T-helper 22 cell (primary cell): Measurements from ENCODE around the gene COPS2.

Source experiments
- DNase-seq: peaks from one replicate; pipeline ENCODE4 v3.0.0-alpha.2; 2020; ENCODE audit warnings: low read depth

COPS2 gene

DNA sequence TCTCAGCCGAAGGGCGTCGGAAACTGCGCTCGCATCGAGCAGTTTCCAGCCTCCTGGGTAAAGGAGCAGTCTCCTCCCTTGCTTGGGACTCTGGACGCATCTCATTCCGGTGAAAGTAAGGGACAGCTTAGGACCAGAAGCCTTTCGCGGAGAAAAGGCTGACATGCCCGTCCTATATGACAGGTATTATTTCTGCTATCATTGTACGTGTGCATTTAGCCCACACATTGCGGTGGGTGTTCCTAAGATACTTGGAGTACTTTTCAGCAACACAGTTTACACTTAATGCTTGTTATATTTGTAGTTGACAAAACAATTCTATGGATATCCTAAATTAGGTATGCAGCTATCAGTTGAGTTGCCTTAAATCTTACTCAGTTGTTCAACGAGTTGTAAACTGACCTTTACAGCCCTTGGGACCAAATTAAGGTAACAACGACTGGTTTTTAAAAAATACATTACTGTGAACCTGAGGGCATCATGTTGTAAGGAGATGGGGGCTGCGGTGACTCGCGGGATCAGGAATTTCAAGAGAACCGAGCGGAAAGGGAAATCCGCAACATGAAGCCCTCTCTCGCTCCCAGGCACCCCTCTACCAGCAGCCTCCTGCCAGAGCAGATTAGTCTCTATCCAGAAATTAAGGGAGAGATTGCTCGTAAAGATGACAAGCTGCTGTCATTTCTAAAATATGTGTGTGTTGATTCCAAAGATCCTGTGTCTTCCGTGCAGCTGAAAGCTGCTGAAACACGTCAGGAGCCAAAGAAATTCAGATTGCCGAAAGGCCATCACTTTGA lies 632 bp upstream of the COPS2 start:
- DNase-seq, result no peak

DNA sequence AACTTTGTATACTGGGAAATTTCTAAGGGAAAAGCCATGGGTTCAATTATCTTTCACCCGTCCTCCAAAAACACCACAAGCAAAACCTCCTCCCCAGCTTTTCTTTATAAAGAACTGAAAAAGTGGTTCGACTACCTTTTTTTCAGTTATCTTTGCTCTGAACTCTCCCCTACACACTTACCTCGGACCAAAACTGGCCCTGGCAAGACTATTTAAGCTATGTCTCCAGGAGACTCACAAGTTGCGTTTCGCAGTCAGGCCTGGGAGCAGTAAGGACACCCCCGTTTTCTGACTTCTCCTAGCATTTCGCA lies 645 bp downstream of the COPS2 start:
- no peak for DNase-seq

DNA sequence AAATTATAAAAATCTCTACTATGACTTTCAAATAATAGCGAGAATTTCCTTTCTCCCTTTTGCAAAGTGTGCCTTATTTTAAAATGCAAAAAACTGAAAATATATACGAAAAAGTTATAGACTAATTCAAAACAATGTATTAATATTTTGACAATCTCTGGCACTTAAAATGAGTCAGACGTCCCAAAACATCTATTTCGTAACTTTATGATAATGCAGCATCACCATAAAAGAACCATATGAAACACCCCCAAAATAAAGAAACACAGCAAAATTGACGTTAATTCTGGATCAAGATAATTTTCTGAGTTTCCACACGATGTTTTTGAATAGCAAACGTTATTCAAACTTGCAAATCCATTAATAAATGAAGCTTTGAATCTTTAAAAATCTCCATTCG lies 1.0 kb downstream of the COPS2 start:
- DNase-seq, result no peak

DNA sequence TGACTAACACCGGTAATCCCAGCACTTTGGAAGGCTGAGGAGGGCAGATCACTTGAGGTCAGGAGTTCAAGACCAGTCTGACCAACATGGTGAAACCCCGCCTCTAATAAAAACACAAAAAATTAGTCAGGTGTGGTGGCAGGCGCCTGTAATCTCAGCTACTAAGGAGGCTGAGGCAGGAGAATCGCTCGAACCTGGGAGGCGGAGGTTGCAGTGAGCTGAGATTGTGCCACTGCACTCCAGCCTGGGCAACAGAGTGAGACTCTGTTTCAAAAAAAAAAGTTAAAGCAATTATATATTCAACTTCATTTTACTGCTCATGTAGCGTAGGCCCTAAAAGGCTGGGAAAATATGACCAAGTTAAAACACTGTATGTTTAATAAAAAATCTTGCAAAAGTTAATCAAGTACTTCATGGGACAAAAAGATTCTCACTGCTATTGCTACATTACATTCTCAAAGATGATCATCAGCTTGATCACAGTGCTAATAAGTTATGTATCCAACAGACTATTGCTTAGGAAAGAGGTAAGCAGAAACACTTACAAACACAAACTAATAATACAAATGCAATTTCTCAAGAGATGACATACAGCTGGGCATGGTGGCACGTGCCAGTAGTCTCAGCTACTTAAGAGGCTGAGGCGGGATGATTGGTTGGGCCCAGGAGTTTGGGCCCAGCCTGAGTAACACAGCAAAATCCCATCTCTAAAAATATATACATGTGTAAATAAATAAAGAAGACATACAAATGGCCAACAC lies 2.7 kb downstream of the COPS2 start:
- no peak for DNase-seq

DNA sequence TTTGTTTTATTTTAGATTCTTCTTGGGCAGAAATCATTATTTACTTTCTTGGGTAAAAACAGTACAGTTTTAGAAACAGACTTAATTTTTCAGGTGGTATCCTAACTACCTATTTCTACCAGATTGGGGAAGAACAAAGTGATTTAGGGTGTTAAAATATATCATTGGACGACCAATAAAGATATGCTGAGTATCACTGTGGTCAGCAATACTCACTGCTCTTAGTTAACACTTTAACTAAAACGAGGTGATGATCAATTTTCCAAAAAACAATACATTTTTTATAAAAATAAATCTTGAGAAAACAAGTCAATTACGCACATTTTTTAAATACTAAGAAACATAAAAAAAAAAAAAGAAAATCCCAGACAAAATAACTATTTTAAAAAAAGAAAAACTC lies 3.6 kb downstream of the COPS2 start:
- no peak for DNase-seq

DNA sequence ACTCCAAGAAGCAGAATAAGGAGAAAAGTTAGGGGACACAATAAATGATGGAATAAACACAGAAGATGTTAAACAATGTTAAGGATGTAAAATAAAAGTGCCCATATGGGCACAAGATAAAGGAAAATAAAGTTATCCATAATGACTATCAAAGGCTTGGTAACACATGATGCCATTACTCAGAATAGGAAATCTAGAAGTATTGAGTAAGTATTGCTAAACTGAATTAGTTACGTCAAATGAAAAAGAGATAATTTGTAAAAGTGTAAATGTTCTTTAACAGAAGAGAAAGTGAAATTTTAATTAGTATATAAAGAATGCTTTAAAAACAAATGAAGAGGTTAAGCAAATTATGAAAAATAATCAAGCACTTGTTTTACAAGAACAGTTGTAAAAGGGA lies 6.7 kb downstream of the COPS2 start:
- DNase-seq, result no peak

DNA sequence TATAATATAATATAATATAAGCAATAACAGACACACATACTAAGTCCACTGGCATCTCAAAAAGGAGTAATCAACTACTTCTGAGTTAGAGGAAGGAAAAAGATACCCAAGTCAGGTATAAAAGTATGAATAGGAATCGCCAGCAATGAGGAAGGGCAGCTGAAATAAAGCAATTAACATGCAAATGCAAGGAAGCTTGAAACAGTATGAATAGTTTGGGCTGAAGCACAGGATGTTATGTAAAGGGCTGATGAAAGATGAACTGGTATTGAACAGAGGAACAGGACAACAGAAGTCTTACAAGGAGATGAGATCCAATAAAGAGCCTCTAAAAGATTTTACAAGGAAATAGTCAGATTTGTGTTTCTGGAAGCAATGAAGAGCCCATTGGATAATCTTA lies 7.1 kb downstream of the COPS2 start:
- DNase-seq, result no peak

DNA sequence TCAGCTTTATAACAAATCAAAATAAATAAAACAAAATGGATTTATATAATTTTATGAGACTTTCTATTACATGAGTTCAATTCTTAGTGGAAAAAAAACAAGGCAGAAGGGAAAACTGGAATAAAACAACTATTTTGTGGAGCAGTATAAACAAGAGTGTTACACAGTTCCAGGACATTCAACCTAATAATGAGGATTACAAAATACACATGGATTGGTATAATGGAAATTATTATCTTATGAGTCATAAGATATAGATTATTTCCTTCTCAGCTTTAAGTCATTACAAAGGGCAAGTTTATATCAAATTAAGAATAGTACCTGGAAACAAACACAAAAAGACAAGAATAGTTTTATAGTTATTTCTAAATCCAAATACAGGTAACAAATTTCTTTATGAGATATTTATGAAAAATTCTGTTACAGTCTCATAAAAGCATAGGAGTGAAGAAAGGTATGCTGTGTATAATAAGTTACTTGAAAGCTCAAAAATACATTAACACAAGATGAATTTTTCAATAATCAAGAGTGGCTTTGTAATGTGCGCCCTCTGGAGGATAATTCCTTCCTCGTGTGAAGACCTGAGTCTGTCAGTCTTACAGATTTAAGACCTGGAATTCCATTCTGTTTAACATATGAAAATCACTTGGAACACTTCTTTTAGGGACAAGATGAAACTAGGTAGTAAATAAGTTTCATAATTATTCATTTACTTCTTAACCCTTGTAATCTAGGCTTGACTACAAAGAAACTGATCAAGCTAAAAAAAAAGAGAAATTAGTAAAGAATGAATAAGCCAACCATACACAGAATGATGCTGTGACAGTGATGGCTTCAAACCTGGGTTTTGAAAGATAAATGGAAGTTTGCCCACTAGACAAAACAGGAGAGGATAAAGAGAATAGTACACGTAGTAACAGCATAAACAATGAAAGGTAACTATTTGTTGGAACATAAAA lies 9.5 kb downstream of the COPS2 start:
- DNase-seq, result no peak

DNA sequence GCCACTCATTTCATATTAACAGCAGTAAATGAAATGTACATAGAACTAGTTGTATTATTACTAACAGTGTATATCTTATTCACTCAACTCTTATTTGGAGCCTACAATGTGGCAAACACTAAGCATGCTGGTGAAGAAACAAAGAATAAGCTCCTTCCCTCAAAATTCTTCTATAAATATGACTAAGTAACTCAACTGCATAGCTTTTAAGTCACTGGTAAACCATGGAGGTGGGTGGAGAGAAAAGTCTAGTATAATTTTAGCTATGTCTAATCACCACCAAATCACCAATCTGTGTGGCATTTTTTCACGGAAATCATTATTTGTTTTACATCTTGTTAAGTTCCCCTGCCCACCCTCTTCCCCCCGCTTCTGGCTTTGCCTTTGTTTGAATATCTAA lies 17.5 kb downstream of the COPS2 start:
- DNase-seq, result no peak

DNA sequence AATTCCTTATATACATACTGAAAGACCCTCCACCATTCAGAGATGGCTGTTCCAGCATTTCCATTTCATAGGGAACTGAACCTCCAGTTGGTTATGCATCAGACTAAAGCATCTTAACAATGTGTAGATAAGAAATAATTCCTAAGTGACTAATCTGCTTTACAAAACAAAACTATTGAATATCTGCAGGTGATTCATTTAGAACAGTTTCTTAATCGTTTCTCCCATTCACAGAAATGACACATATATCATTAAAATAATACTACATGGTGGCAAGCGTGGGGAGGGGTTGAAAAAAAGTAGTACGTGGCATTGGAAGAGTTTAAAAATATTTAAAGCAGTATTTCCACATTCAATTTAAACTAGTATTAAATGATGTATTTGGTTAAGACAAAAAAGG lies 19.5 kb downstream of the COPS2 start:
- DNase-seq, result no peak

DNA sequence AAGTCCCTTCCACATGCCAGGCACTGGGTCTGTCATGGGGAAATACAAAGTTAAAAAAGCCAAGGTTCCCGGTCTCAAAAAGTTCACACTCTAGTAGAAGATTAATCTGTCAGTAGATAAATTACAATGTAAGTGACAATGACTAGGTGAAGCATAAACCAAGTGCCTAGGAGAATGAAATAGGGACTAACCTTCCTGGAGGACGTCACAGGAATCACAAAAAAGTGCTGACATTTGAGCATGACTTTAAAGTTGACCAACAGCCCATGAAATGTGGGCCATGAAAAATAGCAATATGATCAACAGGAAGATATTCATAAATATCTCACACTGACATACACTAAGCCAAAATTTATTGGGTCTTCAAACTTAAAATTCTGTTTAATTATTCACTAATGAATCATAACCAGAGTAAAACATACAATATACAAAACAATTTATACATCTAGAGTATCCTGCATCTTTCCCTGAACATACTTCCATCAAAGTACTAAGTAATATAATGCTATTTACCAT lies 20.0 kb downstream of the COPS2 start:
- no peak for DNase-seq

DNA sequence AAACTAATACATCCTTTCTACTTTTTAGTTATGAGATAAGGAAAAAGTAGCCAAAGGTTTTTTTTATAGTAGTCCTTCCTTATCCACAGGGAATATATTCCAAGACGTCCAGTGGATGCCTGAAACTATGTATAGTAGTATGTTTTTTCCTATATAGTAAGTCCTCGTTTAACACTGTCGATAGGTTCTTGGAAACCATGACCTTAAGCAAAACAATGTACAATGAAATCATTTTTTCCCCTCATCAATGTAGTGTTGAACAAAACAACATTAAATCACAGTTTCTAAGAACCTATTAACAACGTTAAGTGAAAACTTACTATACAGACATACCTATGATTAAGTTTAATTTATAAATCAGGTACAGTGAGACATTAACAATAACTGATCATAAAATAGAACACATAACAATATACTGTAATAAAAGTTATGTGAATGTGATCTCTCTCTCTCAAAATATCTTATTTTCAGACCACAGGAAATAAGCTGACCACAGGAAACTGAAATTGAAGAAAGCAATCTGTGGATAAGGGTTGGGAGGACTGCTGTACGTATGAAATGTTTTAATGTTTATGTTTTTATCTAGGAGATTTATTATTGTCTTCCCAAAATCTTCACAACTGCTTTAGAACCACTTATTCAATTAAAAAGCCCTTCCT lies 20.6 kb downstream of the COPS2 start:
- DNase-seq, result no peak

DNA sequence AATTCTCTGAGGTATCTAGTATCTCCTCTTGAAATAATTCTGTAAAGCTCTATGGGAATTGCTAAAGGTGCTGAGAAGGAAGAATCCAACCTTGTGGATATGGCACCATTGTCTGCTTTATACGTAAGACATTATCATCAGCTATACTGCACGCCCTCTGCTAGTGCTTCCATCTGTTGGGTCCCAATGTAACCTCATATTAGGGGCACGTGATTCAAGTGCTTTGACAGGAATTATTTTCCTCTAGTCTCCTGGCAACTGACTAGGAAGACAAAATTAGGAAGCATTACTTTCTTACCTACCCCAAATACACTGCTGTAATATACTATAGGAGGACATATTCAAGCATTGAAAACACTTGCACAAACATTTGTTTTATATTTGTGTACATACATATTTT lies 24.0 kb downstream of the COPS2 start:
- no peak for DNase-seq

DNA sequence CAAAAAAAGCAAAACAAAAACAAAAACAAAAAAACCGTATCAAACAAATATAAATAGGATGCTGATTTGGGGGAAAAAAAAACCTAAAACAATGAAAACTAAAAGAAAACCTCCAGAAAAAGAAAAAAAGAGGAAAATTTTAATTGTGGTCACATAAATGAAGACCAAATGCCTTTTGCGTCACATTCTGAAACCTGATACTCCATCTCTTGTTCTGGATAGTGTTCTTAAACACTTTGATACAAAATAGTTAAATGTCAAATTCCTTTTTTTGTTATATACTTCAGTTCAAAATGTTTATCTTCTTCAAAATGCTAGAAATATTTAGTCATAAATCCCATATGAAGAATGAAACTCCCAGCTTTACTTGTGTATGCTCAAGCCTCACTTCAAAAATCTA lies 31.0 kb downstream of the COPS2 start:
- no peak for DNase-seq

DNA sequence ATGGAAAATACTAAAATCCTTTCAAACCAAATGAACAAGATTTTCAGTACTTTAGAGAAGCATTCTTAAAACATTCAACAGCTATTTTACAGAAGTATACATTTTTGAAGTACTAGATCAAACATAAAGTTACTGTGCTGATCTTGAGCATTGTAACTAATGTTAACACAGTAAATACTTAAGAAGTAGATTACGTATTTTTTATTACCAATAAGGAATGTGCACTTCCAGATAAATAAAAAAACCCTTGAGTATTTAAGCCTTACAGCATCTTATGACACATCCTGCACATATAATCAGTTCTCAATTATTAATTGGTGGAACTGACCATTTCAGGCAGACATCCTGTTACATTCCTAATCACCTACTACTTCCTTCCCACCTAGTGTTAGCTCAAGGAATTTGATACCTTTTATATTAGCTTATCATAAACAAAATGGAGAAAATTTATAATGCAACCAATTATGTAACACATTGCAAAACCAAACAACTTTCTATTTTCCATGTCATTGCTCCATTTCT lies 32.8 kb downstream of the COPS2 start:
- no peak for DNase-seq

DNA sequence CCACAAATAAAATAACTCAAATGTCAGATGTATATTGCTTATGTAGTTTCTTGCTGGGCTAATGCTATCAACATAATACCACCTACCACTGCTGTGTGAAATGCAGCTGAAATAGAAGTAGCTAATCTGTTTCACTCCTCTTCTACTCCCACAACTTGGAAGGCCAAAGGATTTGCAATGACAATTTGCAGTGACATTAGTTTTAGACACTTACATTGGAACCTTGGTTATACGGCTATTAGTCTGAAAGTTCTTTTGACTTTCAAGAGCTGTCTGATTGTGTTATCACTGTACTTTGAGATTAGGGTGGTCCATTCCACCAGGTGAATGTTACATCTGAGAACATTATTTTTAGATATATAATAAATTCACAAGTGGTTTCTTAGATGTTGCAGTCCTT lies 33.5 kb downstream of the COPS2 start:
- no peak for DNase-seq

DNA sequence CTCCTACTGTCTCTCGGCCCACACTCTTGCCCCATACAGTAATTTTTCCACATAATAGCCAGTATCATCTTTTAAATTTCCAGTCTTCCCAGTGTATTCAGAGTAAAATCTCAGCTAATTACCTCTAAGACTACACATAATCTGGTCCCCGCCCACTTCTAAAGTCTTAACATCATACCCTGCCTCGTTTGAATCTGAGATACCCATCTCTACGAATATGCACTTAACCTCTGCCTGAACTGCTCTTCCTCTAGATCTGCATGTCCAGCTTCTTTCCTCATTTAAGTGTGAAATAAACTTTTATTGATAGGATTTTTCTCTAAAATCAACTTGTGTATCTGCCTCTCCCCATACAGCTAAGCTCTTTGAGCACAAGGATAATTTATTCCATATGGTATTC lies 34.6 kb downstream of the COPS2 start:
- no peak for DNase-seq

DNA sequence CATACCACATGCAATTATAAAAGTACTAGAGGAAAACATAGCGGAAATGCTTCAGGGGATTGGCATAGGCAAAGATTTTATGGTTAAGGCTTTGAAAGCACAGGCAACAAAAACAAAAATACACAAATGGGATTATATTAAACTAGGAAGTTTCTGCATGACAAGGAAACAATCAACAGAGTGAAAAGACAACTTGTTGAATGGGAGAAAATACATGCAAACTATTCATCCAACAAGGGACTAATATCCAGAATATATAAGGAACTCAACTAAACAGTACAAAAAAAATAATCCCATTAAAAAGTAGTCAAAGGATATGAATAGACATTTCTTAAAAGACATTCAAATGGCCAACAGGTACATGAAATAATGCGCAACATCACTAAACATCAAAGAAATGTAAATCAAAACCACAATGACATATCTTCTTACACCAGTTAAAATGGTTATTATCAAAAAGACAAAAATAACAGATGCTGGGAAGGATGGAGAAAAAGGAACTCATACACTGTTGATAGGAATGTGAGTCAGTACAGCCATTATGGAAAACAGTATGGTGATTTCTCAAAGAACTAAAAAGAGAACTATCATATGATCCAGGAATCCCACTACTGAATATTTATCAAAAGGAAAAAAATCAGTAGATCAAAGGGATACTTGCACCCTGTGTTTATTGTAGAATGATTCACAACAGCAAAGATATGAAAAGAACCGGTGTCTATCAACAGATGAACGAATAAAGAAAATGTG lies 39.1 kb downstream of the COPS2 start:
- DNase-seq, result no peak

DNA sequence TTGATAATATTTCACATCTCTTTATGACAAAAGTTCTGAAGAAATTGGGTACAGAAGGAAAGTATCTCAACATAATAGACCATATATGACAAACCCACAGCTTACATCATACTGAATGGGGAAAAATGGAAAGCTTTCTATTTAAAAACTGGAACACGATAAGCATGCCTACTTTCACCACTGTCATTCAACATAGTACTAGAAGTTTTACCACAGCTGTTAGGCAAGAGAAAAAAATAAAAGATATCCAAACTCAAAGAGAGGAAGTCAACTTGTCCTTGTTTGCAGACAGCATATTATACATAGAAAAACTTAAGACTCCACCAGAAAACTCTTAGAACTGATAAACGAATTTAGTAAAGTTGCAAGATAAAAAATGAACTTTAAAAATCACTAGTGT lies 40.3 kb downstream of the COPS2 start:
- no peak for DNase-seq

DNA sequence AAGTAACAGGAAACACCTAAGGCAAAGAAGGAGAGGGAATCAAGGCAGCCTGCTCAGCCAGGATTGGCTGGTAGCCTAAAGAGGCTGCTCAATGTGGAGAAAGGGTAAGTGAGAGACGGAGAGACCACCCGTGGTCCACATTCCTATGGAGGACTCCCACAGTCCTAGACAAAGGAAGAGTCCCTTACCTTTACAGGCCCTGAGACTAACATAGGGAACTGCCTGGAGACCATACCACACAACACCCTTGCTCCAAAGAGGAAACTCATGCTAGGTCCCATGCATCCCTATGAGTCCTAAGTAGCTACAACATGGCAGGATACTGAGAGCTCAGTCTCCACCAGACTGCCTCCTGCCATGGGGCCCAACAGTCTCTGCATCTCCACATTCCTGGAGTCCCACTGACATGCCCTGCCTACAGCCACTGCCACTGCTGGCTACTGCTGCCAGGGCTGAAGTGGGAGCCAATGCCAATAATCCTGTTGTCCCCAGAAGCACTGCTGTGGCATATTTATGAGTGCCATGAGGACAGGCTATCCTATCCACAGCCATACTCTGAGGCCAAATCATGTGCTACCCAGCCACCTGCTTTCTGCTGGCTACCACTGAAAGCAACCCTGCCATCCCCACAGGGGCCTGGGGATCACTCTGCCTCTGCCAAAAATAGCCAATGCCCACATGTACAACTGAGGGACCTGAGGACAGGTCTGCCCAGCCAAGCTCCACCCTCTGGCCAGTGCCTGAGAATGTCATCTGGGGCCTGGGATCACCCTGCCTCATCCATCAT lies 45.0 kb downstream of the COPS2 start:
- no peak for DNase-seq
